GM12874 (cell line): ENCODE results near the gene STXBP6.

Experiments
- TF ChIP-seq, protein P1 (sequence below): IDR thresholded peaks from 2 replicates; pipeline ENCODE4 v1.5.1; 2011; ENCODE audit warnings: low read depth, mild to moderate bottlenecking, control low read depth, low read length, moderate library complexity; ENCODE audit not compliant: insufficient read depth

STXBP6 gene

DNA sequence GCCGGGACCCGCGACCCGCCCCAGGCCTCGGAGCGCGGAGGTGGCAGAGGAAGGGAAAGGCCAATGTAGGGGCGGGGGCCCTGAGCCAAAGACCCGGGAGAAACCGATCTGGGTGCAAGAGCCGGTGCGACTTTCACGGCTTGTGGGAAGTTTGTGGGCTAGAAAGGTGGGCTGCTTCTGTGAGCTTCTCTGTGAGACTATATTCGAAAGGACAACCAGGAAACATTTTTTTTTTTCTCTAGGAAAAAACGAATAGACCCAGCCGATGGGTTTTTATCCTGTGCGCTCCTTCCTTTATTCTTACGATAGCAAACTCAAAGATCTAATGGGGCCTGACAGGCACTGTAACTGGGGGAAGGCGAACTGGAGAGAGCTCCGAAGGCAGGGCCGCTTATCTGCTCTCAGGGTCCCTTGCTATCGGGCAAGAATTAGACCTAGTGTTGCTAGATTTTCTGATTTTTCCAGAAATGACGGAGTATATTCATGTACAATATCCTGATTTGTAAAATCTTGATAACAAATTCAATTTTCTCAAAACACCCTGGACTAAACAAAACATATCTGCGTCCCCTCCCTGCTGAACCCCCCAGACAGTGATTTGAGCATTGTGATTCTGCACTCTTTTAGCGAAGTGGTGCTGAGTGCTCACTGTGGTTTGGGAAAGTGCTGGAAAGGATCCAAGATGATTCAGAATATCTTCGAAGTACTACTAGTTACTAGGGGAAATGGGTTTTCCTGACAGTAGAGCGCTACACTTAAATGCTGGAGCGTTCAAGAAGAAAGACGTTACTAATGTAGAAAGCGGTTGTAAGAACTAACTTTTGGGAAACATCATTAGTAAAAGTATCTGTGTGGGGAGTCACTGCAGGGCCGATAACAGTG, 563 bp upstream of the STXBP6 start:
- TF ChIP-seq, protein P1, sequence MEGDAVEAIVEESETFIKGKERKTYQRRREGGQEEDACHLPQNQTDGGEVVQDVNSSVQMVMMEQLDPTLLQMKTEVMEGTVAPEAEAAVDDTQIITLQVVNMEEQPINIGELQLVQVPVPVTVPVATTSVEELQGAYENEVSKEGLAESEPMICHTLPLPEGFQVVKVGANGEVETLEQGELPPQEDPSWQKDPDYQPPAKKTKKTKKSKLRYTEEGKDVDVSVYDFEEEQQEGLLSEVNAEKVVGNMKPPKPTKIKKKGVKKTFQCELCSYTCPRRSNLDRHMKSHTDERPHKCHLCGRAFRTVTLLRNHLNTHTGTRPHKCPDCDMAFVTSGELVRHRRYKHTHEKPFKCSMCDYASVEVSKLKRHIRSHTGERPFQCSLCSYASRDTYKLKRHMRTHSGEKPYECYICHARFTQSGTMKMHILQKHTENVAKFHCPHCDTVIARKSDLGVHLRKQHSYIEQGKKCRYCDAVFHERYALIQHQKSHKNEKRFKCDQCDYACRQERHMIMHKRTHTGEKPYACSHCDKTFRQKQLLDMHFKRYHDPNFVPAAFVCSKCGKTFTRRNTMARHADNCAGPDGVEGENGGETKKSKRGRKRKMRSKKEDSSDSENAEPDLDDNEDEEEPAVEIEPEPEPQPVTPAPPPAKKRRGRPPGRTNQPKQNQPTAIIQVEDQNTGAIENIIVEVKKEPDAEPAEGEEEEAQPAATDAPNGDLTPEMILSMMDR, result no peak

DNA sequence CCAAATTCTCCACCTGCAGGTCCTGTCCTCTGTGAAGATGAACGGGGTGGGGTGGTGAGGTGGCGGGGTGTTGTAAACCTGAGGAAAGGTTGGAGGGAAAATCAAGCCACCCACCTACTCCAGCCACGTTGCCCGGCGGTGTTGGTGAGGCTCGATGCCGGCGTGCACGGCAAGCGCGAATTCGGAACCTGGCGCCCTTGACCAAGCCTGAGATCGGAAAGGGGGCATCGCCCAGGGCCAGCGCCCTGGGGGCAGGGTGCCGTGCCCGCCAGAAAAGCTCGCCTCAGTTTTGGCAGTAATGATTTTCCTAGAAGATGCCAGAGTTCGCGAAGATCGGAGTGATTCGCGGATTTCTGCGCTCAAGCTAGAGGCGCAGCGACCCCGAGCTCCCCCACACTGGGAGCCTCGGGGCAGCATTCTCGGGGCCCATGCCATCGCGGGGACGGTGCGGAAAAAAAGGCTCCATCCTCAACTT, 817 bp downstream of the STXBP6 start:
- TF ChIP-seq, protein P1, result no peak

DNA sequence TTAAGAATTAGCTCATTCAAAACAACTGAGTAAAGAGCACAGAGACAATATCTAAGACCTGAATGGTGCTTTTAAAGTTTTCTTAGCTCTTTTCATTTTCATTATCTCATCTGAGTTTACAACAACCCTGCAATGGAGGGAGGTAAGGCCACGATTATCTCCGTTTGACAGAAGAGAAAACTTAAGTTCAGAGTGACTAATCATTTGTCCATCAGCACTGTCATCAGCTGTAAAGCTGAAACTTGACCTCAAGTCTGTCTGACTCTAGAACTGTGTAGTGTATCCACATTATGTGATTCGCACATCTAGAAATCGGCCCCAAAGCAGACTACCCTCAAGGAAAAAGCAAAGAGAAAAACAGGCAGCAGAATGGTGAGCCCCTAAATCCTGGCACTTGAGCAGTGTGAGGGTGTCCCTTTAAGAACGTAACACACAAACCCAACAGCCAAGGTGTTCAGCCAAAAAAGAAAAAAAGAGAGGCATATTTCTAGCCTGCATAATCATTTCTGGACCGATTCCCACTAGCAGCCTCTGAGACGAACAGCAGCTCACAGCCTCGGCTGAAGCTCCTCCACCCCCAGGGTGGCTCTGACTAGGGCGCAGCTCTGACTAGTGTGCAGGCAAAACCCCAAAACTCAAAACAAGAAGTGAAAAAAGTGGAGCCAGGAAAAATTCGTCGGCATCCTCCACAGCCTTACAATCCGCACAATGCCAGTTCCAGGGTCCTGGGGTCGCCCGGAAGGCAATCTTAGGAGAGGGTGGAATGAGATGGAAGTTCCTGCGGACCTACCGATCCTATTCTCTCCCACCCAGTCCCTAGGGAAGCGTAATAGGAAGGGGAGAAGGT, 1.6 kb downstream of the STXBP6 start:
- TF ChIP-seq, protein P1, result no peak

DNA sequence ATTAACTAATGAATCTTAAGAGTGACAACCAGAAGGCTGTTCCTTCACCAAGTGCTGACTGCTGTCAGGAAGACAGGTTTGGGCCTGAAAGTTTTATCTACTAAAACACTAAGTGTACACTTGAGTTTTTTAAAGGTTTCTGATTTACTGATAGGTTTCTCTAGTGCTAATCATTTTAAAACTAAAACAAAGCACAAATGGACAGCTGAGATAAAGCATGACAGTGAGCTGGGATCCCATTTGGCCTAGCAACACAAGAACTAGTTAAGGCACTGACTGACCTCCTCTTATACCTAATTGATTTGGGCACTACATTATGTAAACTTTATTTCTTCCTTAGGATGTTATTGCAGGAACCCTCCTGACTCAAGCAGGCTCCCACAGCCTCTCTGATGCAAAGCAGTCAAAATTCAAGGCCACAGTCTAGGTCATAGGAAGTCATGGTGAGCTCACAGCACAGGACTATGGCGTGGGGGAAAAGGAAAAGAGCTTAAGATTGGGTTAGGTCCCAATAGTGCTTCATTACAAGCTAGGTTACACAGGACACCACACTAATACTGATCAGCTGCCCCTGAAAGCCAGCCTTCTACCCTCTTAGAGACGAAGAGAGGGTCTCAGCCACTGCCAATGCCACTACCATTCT, 3.5 kb downstream of the STXBP6 start:
- TF ChIP-seq, protein P1, result no peak

DNA sequence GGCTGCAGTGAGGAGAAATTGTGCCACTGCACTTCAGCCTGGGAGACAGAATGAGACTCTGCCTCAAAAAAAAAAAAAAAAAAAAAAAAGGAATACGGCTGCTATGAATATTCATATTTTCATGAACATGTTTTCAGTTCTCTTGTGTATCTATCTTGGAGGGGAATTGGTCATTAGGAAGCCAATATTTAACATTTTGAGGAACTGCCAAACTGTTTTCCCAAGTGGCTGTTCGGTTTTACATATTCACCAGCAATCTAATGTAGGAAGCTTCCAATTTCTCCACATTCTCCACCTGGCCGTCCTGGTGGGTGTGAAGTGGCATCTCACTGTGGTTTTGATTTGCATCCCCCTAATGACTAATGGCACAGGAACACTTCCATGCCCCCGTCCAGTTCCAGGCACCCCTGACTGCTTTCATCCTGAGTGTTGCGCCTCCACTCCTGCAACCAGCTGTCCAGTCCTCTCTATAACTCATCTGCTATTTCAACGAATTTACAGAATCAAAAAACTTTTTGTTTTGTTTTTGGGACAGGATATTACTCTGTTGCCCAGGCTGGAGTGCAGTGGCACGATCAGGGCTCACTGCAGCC, 5.7 kb downstream of the STXBP6 start:
- TF ChIP-seq, protein P1, result no peak

DNA sequence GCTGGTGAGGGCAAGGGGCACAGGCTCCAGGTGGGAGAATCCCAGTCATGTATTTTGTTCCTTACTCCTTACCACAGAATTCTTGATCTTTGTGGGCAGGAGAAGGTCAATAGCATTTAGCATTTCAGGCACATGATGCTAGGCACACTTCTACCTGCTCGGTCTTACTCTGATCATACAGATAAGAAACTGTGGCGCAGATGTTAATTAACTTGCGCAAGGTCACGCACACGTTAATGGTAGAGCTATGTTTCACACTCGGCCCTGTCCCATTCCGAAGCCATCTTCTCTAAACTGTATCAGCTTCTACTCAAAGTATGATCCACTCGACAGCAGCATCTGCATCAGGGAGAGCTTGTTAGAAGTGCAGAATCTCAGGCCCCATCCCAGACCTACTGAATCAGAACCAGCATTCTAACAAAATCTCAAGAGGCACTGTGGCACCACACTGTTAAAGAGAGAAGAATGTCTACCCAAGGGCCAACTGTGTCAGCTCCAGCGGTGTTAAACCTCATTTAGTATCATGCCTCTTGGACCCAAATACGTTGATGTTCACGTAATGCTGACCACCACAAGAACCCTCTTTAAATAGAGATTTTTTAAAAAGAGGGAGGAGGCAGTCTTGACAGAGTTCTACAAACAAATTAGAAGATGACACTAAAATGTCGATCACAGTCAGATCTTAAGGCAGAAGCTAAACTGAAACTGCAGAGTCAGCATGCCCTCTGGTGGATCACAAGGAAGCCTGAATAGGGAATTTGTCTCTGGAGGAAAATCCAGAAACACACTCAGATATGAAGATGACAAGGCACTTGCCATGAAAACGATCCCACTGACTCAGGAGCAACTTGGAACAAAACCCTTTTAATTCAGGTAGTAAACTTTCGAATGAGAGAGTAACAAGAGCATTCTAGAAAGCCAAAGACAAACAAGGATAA, 7.3 kb downstream of the STXBP6 start:
- TF ChIP-seq, protein P1, result peak; percentile 22; the same call in 1 of the 2 replicates
